Esophagus muscularis mucosa (tissue), 4 donors: ENCODE measurements around the gene ZNF197. TPM values are rescaled to one million over a fixed set of nuclear protein-coding genes. Genes with fewer than 3 reads are reported as not detected.
"Not testable (repeated sequence)": the region's sequence is repeated elsewhere in the genome, so short reads cannot be mapped to it uniquely, and the experiment has no call there.

Experiments
- DNase-seq: peaks from one replicate; pipeline ENCODE4 v3.0.0-alpha.2; 2017; ENCODE audit errors: extremely low spot score
- H3K27ac ChIP-seq, 4 donors: fragments of 200-600 bp; sonication (generic); replicated peaks in 1 of 4; 1 replicate in 3 of 4; 2 replicates in 1 of 4; pipeline ENCODE4 v1.5.1; 2016 to 2019; ENCODE audit warnings: mild to moderate bottlenecking in 1 of 4
- H3K27me3 ChIP-seq, 4 donors: fragments of 200-600 bp; sonication (generic); one replicate each; pipeline versions ENCODE4 v1.5.1 to v1.6.0; 2016 to 2019
- H3K36me3 ChIP-seq, 4 donors: fragments of 200-600 bp; sonication (generic); one replicate each; pipeline ENCODE4 v1.5.1; 2016 to 2019
- H3K4me1 ChIP-seq, 4 donors: fragments of 200-600 bp; sonication (generic); one replicate each; pipeline ENCODE4 v1.5.1; 2016 to 2019
- H3K4me3 ChIP-seq, 4 donors: fragments of 200-600 bp; sonication (generic); 1 replicate in 2 of 4; 2 replicates in 2 of 4; pipeline ENCODE4 v1.5.1; 2016 to 2019; ENCODE audit warnings: mild to moderate bottlenecking in 4 of 4, moderate library complexity in 1 of 4
- H3K9me3 ChIP-seq, 4 donors: fragments of 200-600 bp; sonication (generic); 1 replicate in 3 of 4; 2 replicates in 1 of 4; pipeline ENCODE4 v1.5.1; 2016 to 2019
- CTCF ChIP-seq, 3 experiments: fragments of 200-600 bp in 2 of 3; fragments of 450-650 bp in 1 of 3; sonication (generic) in 2 of 3; IDR thresholded peaks; one replicate each; pipeline ENCODE4 v1.5.1; 2017 to 2019; ENCODE audit warnings: antibody characterized with exemption in 3 of 3, mild to moderate bottlenecking in 2 of 3, moderate library complexity in 1 of 3
- EP300 ChIP-seq: sonication (generic); formaldehyde crosslinking; IDR thresholded peaks from one replicate; pipeline ENCODE4 v1.6.1; 2017; ENCODE audit warnings: antibody characterized with exemption
- POLR2A ChIP-seq: fragments of 450-650 bp; IDR thresholded peaks from one replicate; pipeline ENCODE4 v1.6.1; 2017; ENCODE audit warnings: antibody characterized with exemption, moderate library complexity, mild to moderate bottlenecking, low read depth
- POLR2AphosphoS5 ChIP-seq, 2 donors: sonication (generic); formaldehyde crosslinking; IDR thresholded peaks; one replicate each; pipeline ENCODE4 v1.6.1; 2017; ENCODE audit warnings: antibody characterized with exemption in 2 of 2
- WGBS: methylation state at CpG from one replicate; pipeline ENCODE4 v1.1.5; 2018; 5-methylcytosine and 5-hydroxymethylcytosine counted together
- intact Hi-C: fragments of 100-400 bp; cut with DNase I; formaldehyde crosslinking; loops from one replicate; pipeline ENCODE4 v1.15.1; 2023
- total RNA-seq, 4 donors: library from RNA; depleted of rRNA; stranded (reverse); fragments of >200 nt; gene quantifications; one replicate each; pipeline versions ENCODE4 v1.1.0 to v1.2.1, GENCODE V29; 2016

Gene ZNF197
- total RNA-seq, 4 donors from 2014 or later = 16.3 to 22.8 (median 16.6) TPM

GRCh38 chr3:44661189-44661588, 36.4 kb downstream of the ZNF197 start:
- no peak overlapping the region for H3K27ac ChIP-seq
- WGBS = 98% methylated on average over 2 of the region's 2 CpGs
- H3K4me3 ChIP-seq = no peak overlapping the region
- no peaks in the 10 kb centered on the region for H3K27me3 ChIP-seq
- TF ChIP-seq CTCF (IDR thresholded peaks at IDR 0.05) = no peak
- no peak for TF ChIP-seq POLR2A
- no peak for TF ChIP-seq EP300
- peaks cover 33 to 54% (median 53%) of the 10 kb centered on the region in 4 donors for H3K36me3 ChIP-seq
- intact Hi-C loops = no loop called here
- DNase-seq = no peak
- peaks cover 0 to 29% (median 21%) of the 10 kb centered on the region in 4 donors for H3K9me3 ChIP-seq
- peaks cover 0 to 3% (median 0%) of the 10 kb centered on the region in 4 donors for H3K4me1 ChIP-seq

- H3K27me3 ChIP-seq = no peaks in the 10 kb centered on the region
- TF ChIP-seq EP300 (no peak), POLR2A (no peak), CTCF (IDR thresholded peaks at IDR 0.05) (no peak), POLR2AphosphoS5 (IDR thresholded peaks at IDR 0.05) (no peak)
- peaks cover 0 to 3% (median 0%) of the 10 kb centered on the region in 4 donors for H3K4me1 ChIP-seq
- H3K27ac ChIP-seq = no peak overlapping the region
- H3K9me3 ChIP-seq = peaks cover 0 to 6% (median 0%) of the 10 kb centered on the region in 4 donors
- WGBS = 92% methylated on average over 3 of the region's 3 CpGs
- no peak for DNase-seq
- intact Hi-C loops = no loop called here
- peaks cover 0 to 14% (median 13%) of the 10 kb centered on the region in 4 donors for H3K36me3 ChIP-seq
- no peak overlapping the region for H3K4me3 ChIP-seq
These were observed 40.3 kb downstream of the ZNF197 start for GRCh38 chr3:44665173-44665572.

- DNase-seq = no peak
- no peak overlapping the region for H3K4me3 ChIP-seq
- intact Hi-C loops = no loop called here
- H3K27ac ChIP-seq = no peak overlapping the region
- no peaks in the 10 kb centered on the region for H3K27me3 ChIP-seq
- peaks cover 0 to 3% (median 1%) of the 10 kb centered on the region in 4 donors for H3K36me3 ChIP-seq
- H3K4me1 ChIP-seq = peaks cover 0 to 3% (median 0%) of the 10 kb centered on the region in 4 donors
- H3K9me3 ChIP-seq = no peaks in the 10 kb centered on the region
- WGBS = 94% methylated on average over 4 of the region's 4 CpGs
- TF ChIP-seq EP300 = no peak
- TF ChIP-seq CTCF (IDR thresholded peaks at IDR 0.05) = no peak
- no peak for TF ChIP-seq POLR2A
- no peak for TF ChIP-seq POLR2AphosphoS5 (IDR thresholded peaks at IDR 0.05)
These were observed 41.5 kb downstream of the ZNF197 start for GRCh38 chr3:44666346-44666745.

DNA sequence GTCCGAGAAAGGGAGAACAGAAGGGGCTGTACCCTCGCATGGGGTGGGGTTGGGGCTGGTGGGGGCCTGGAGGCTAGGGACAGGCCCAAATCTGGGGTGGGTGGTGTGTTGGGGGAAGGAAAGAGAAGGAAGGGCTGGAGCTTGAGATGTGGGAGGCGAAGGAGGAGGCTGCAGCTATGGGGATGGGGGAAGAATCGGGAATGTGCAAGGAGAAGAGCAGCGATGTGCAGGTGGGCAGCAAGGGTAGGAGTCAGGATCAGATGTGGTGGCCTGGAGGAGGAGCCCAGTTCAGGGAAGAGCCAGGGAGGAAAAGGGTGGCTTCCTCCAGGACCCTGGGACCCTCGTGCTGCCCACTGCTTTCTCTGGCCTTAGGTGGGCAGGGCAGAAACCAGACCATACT, 44.9 kb downstream of the ZNF197 start:
- Histone ChIP-seq H3K36me3 (no peaks in the 10 kb centered on the region), H3K27me3 (no peaks in the 10 kb centered on the region), H3K9me3 (no peaks in the 10 kb centered on the region), H3K27ac (no peak overlapping the region), H3K4me1 (no peaks in the 10 kb centered on the region), H3K4me3 (no peak overlapping the region)
- 92% methylated on average over 6 of the region's 6 CpGs for WGBS
- DNase-seq = no peak
- TF ChIP-seq POLR2A = no peak
- TF ChIP-seq EP300 = no peak
- TF ChIP-seq CTCF (IDR thresholded peaks at IDR 0.05) = no peak
- TF ChIP-seq POLR2AphosphoS5 (IDR thresholded peaks at IDR 0.05) = no peak
- intact Hi-C loops = no loop called here

DNA sequence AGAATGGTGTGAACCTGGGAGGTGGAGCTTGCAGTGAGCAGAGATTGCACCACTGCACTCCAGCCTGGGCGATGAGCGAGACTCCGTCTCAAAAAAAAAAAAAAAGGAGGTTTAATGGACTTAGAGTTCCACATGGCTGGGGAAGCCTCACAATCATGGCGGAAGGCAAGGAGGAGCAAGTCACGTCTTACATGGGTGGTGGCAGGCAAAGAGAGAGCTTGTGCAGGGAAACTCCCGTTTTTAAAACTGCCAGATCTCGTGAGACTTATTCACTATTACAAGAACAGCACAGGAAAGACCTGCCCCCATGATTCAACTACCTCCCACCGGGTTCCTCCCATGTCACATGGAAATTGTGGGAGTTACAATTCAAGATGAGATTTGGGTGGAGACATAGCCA, 48.6 kb downstream of the ZNF197 start:
- 92% methylated on average over 8 of the region's 8 CpGs for WGBS
- H3K27me3 ChIP-seq, DNase-seq, H3K27ac ChIP-seq, H3K4me1 ChIP-seq, intact Hi-C loops, H3K9me3 ChIP-seq, H3K4me3 ChIP-seq, H3K36me3 ChIP-seq: not testable (repeated sequence)
